ENCODE data around the gene TMCO4. TPM values are rescaled to one million over a fixed set of nuclear protein-coding genes. Genes with fewer than 3 reads are reported as not detected.

The TMCO4 gene
- total RNA-seq, 1 donor from 2014 or later, result 18.6 TPM

DNA sequence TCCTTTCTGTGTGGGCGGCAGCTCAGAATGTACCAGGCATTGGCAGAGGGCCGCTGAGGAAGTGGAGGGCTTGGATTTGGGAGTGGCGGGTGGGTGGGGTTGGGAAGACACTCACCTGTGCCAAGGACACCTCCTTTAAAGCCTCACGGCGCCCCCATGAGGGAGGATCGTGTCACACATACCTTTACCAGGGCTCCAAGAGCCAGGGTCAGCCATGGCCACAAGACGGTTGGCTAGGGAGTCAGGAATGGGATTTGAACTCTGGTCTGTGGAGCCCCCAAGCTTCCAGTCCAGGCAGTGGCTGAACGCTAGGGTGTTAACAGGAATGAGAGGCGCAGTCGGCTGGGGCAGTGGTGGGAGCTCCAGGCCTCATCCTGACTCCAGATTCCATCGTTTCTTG, 151.0 kb downstream of the TMCO4 start:
- peaks cover 27% of the 10 kb centered on the region for H3K27me3 Mint-ChIP-seq
- no peak overlapping the region for H3K27ac Mint-ChIP-seq
- no peak for DNase-seq (ENCODE audit: low spot score, unreplicated experiment)
- H3K4me1 Mint-ChIP-seq (ENCODE audit: low read depth), result peaks cover 1% of the 10 kb centered on the region
- no peaks in the 10 kb centered on the region for H3K36me3 Mint-ChIP-seq (ENCODE audit: insufficient read depth)
- no peak overlapping the region for H3K4me3 Mint-ChIP-seq (ENCODE audit: low read depth)
- H3K9me3 Mint-ChIP-seq (ENCODE audit: low read depth), result no peaks in the 10 kb centered on the region
- TF ChIP-seq, protein P1, sequence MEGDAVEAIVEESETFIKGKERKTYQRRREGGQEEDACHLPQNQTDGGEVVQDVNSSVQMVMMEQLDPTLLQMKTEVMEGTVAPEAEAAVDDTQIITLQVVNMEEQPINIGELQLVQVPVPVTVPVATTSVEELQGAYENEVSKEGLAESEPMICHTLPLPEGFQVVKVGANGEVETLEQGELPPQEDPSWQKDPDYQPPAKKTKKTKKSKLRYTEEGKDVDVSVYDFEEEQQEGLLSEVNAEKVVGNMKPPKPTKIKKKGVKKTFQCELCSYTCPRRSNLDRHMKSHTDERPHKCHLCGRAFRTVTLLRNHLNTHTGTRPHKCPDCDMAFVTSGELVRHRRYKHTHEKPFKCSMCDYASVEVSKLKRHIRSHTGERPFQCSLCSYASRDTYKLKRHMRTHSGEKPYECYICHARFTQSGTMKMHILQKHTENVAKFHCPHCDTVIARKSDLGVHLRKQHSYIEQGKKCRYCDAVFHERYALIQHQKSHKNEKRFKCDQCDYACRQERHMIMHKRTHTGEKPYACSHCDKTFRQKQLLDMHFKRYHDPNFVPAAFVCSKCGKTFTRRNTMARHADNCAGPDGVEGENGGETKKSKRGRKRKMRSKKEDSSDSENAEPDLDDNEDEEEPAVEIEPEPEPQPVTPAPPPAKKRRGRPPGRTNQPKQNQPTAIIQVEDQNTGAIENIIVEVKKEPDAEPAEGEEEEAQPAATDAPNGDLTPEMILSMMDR (IDR thresholded peaks at IDR 0.05; ENCODE audit: unreplicated experiment), result no peak

DNA sequence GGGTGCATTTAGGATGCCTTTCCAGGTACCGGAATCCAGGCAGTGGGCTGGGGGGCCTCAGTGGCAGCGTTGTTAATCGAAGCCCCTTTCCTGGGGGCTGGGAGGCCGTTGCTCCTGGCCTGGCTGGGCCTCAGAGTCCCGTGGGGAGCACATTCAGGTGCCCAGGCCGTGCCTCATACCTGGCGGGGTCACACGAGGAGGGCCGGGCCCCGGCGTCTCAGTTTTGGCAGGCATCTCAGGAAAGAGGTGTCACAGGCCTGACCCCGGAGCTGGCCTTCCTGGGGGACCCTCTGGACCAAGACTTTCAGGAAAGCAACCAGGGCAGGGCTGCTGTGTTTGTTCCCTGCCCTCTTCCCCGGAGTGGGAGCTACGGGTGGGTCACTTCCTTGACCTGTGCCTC, 151.5 kb downstream of the TMCO4 start:
- H3K36me3 Mint-ChIP-seq (ENCODE audit: insufficient read depth), result no peaks in the 10 kb centered on the region
- H3K9me3 Mint-ChIP-seq (ENCODE audit: low read depth), result no peaks in the 10 kb centered on the region
- TF ChIP-seq, protein P1 (IDR thresholded peaks at IDR 0.05; ENCODE audit: unreplicated experiment), result no peak
- no peak overlapping the region for H3K4me3 Mint-ChIP-seq (ENCODE audit: low read depth)
- peaks cover 1% of the 10 kb centered on the region for H3K4me1 Mint-ChIP-seq (ENCODE audit: low read depth)
- no peak for DNase-seq (ENCODE audit: low spot score, unreplicated experiment)
- peaks cover 32% of the 10 kb centered on the region for H3K27me3 Mint-ChIP-seq
- H3K27ac Mint-ChIP-seq, result no peak overlapping the region

DNA sequence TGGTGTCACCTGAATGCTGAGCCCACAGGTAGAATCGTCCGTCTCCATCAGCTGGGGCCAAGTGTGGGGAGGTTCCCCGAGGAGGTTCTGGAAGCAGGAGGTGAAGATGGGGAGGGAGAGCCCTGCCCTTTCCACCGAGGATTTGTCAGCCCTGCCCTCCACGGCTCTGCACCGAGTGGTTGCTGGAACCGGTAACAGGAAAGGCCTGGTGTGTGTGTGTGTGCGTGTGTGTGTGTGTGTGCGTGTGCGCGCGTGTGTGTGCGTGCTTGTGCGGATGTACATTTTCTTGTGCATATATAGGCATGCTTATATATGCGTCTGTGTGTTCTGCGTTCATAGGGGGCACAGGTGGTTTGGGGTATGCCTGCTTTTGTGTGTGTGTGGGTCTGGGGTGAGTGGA, 152.1 kb downstream of the TMCO4 start:
- Mint-ChIP-seq H3K27ac (no peak overlapping the region), H3K4me3 (ENCODE audit: low read depth) (no peak overlapping the region), H3K4me1 (ENCODE audit: low read depth) (peaks cover 1% of the 10 kb centered on the region), H3K36me3 (ENCODE audit: insufficient read depth) (no peaks in the 10 kb centered on the region), H3K27me3 (peaks cover 38% of the 10 kb centered on the region), H3K9me3 (ENCODE audit: low read depth) (no peaks in the 10 kb centered on the region)
- TF ChIP-seq, protein P1 (IDR thresholded peaks at IDR 0.05; ENCODE audit: unreplicated experiment), result no peak
- DNase-seq (ENCODE audit: low spot score, unreplicated experiment), result no peak

DNA sequence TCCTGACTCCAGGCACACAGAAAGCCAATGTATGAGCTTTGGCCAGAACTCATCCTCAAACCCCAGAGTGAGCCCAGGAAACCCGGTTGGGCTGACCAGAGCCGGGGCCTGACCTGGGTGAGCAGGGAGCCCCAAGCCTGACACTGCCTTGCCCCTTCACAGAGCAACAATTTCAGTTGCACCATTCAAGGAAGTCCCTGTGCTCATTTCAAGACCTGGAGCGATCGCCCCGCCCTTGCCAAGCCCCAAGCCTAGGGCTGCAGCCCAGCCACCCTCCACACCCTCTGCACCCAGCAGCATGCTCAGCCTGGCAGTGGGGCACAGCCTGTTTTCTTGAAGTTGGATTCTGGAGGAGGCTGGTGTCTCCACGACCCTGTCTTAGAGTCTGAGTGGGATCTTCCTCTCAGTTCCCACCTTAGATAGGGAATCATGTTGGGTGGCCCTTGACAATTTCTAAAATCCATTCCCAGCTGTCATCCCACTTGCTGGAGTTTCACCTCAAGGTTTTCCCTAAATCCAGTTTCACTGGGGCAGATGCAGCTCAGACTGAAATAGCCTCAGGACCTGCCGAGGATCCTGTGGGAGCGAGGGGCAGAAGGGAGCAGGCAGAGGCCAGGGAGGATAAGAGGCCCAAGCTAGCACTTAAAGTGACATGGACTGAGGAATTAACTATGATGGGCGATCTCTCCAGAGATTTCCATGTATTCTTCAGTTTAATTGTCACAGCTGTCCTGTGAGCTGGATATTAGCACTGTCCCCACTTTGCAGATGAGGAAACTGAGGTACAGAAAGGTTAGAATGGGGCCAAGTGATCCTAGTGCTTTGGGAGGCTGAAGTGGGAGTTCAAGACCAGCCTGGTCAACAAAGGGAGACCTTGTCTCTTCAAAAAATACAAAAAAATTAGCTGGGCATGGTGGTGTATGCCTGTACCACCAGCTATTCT, 153.1 kb downstream of the TMCO4 start:
- H3K4me3 Mint-ChIP-seq (ENCODE audit: low read depth), result no peak overlapping the region
- DNase-seq (ENCODE audit: low spot score, unreplicated experiment), result no peak
- H3K27ac Mint-ChIP-seq, result no peak overlapping the region

More for the DNA sequence above, 153.1 kb downstream of the TMCO4 start:
- Mint-ChIP-seq H3K36me3 (ENCODE audit: insufficient read depth) (no peaks in the 10 kb centered on the region), H3K9me3 (ENCODE audit: low read depth) (no peaks in the 10 kb centered on the region), H3K4me1 (ENCODE audit: low read depth) (peaks cover 1% of the 10 kb centered on the region), H3K27me3 (peaks cover 47% of the 10 kb centered on the region)
- TF ChIP-seq, protein P1 (IDR thresholded peaks at IDR 0.05; ENCODE audit: unreplicated experiment), result no peak
